Islet precursor cell (in vitro differentiated cells): ENCODE results near the gene UCP3.

Source experiments
- DNase-seq: peaks from one replicate; pipeline ENCODE4 v3.0.0-alpha.2; 2018

The UCP3 gene

GRCh38 chr11:74008373-74009229, at the start of gene UCP3:
TSS of gene UCP3 (minus strand) at chr11:74009085. CDS start at chr11:74007042, 2,043 bp downstream.
- no peak for DNase-seq

GRCh38 chr11:74057249-74058151, 48.6 kb upstream of the UCP3 start:
- DNase-seq, result no peak

- no peak for DNase-seq
Observed at GRCh38 chr11:74055938-74056337, 47.1 kb upstream of the UCP3 start.

GRCh38 chr11:74050465-74050864, 41.6 kb upstream of the UCP3 start:
- DNase-seq, result no peak

- no peak for DNase-seq
Observed at GRCh38 chr11:74048993-74049392, 40.1 kb upstream of the UCP3 start.

GRCh38 chr11:74044538-74044937, 35.7 kb upstream of the UCP3 start:
- no peak for DNase-seq

GRCh38 chr11:74043450-74043849, 34.6 kb upstream of the UCP3 start:
- no peak for DNase-seq

GRCh38 chr11:74037309-74037708, 28.4 kb upstream of the UCP3 start:
- DNase-seq, result no peak

GRCh38 chr11:74035264-74035663, 26.4 kb upstream of the UCP3 start:
- no peak for DNase-seq

GRCh38 chr11:74033046-74033445, 24.2 kb upstream of the UCP3 start:
- no peak for DNase-seq

- DNase-seq, result no peak
Observed at GRCh38 chr11:74030723-74031676, 22.1 kb upstream of the UCP3 start.

- no peak for DNase-seq
Observed at GRCh38 chr11:74025467-74026166, 16.7 kb upstream of the UCP3 start.

GRCh38 chr11:74024261-74025029, 15.6 kb upstream of the UCP3 start:
- no peak for DNase-seq

GRCh38 chr11:74023276-74023675, 14.4 kb upstream of the UCP3 start:
- DNase-seq, result no peak

GRCh38 chr11:74022546-74022945, 13.7 kb upstream of the UCP3 start:
- DNase-seq, result no peak

- no peak for DNase-seq
Observed at GRCh38 chr11:74021998-74022397, 13.1 kb upstream of the UCP3 start.

- no peak for DNase-seq
Observed at GRCh38 chr11:74020539-74020938, 11.7 kb upstream of the UCP3 start.

GRCh38 chr11:74019860-74020259, 11.0 kb upstream of the UCP3 start:
- no peak for DNase-seq

- no peak for DNase-seq
Observed at GRCh38 chr11:74019104-74019738, 10.3 kb upstream of the UCP3 start.

- no peak for DNase-seq
Observed at GRCh38 chr11:74018331-74019005, 9.6 kb upstream of the UCP3 start.
